HG02759 (cell line): Measurements from ENCODE around the gene UVRAG.
"Not testable (repeated sequence)": the region's sequence is repeated elsewhere in the genome, so short reads cannot be mapped to it uniquely, and the experiment has no call there.

Experiments
- ATAC-seq: cut with Tn5 transposase; IDR thresholded peaks from one replicate; pipeline ENCODE4 v1.9.1; 2021; ENCODE audit warnings: mild to moderate bottlenecking, moderate library complexity; ENCODE audit not compliant: unreplicated experiment

UVRAG gene

DNA sequence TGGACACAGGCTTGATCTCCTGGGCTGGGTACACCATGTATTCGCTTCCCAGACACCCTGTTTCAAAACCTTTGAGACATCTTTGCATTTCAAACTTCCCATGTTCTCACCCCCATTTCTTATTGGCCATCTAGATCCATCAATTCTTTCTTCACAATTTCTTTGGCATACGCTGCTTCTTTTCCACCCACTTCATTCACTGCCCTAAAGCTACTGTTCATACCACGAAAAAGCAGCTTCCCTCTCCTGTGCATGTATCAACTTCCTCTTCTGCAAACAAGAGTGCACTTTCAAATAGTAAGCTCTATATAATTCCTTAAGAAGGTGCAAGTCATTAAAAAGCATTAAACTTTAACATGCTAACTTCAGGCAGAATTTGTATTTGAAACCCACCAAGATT lies 21.4 kb downstream of the UVRAG start:
- no peak for ATAC-seq

GRCh38 chr11:75839851-75840250 lies 24.8 kb downstream of the UVRAG start:
- no peak for ATAC-seq

DNA sequence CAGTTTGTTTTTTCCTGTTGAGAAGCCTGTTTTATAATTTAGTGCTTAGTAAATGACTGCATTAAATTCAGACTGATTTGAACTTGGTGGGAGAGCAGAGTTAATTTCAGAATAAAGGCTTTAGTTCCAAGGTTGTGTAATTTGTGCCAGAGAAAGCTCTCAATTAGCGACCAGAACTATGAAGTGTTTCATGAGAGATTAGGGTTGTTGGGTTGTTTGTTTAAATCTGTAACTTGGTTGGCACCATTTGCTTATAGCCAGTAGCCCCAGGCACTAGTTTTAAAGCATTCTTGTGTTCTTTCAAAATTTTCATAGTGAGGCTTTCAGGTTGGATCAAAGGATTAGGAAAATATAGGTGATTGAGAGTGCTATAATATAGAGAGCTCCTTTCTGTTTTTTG lies 25.5 kb downstream of the UVRAG start:
- ATAC-seq: no peak

- no peak for ATAC-seq
Measured at GRCh38 chr11:75841739-75842138, 26.7 kb downstream of the UVRAG start.

DNA sequence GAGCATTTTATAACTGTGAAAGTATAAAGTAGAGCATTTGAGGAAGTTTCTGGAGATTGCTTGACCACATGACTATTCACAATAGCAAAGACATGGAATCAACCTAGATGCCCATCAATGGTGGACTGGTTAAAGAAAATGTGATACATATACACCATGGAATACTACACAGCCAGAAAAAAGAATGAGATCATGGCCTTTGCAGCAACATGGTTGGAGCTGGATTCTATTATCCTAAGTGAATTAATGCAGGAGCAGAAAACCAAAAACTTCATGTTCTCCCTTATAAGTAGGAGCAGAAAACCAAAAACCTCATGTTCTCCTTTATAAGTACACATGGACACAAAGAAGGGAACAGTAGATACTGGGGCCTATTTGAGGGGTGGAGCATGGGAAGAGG lies 30.3 kb downstream of the UVRAG start:
- ATAC-seq: no peak

GRCh38 chr11:75849894-75850293 lies 34.9 kb downstream of the UVRAG start:
- no peak for ATAC-seq

DNA sequence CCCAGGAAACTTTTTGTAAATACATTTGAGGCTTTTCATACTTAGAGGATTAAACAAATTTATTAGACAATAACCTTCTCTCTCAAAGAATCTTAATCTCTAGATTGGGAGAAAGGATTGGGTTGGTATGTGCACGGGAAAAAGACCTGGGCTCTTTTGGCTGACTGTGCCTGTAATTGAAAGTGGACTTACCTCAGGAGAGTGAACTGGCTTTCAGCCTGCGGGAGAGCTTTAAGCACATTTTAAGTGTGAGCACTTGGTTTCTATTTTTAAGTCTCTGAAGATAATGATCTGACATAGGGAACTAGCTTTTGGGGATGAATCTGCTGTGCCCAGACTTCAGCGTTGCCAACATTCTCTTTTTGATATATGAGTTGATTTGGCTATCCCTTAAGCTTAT lies 35.8 kb downstream of the UVRAG start:
- no peak for ATAC-seq

DNA sequence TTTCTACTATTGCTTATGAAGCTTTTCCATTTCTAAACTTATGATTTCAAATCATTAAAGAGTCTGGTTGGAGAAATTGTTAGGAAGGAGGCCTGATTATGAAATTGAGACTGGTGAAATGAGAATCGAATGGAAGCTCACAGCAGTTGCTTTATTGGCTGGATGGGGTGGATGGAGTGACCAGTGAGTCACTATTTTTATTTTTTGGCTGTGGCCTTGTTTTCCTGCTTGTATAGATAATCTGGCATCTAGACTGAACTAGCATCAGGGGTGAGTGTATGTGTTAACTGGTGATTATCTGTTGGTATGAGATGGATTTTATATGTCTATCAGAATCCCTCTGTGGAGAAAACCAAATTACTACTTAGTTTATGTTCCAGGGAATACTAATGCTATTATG lies 36.2 kb downstream of the UVRAG start:
- ATAC-seq: no peak

GRCh38 chr11:75852406-75853017 lies 37.5 kb downstream of the UVRAG start:
- no peak for ATAC-seq

- not testable (repeated sequence) for ATAC-seq
Measured at GRCh38 chr11:75853563-75853962, 38.6 kb downstream of the UVRAG start.

DNA sequence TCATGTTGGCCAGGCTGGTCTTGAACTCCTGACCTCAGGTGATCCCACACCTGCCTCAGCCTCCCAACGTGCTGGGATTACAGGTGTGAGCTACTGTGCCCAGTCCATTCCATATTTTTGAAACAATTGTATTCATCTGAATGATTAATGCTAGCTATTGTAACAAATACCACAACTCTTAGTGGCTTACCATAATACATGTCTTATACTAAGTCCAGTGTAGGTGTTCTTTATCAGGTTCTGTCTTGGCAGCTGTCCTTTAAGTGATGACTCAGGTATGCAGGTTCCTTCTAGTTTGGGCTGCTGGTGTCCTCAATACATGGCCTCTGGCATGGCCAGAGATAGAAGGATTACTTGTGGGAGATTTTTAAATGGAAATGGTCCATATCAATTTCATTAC lies 39.0 kb downstream of the UVRAG start:
- no peak for ATAC-seq

DNA sequence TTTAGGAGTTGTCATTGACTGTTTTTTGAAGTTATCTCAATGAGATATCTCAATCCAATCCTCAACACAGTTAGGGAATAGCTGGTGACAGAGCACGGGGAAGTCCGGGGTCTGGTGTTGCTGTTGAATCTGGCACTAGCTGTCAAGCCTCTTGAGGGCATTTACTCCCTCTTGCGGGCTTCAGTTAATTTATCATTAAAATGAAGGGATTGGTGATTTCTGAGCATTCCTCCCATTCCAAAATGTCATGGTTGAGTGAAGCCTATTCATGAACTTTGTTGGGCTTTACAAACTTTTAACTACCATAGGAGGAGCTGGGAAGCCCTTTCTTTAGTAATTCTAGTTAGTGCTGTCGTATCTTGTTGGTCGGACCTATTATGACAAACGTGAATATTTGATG lies 40.2 kb downstream of the UVRAG start:
- ATAC-seq: no peak

DNA sequence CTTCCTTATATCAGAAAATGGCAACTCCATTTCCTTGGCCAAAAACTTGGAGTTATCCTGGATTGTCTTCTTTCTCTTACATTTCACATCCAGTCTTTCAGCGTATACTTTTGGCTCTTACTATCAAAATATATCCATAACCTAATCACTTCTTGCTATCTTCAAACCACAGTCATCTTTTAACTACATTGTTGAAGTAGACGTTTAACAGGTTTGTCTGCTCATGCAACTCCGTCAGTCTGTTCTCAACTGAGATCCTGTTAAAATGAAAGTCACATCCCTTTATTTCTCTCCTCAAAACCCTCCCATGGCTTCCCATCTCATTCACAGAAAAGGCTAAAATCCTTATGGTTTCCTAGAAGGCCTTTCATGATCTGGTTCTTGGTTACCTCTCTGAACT lies 41.9 kb downstream of the UVRAG start:
- no peak for ATAC-seq

- no peak for ATAC-seq
Measured at GRCh38 chr11:75858042-75858441, 43.0 kb downstream of the UVRAG start.

GRCh38 chr11:75858613-75859012 lies 43.6 kb downstream of the UVRAG start:
- ATAC-seq: no peak

GRCh38 chr11:75859614-75860013 lies 44.6 kb downstream of the UVRAG start:
- no peak for ATAC-seq

DNA sequence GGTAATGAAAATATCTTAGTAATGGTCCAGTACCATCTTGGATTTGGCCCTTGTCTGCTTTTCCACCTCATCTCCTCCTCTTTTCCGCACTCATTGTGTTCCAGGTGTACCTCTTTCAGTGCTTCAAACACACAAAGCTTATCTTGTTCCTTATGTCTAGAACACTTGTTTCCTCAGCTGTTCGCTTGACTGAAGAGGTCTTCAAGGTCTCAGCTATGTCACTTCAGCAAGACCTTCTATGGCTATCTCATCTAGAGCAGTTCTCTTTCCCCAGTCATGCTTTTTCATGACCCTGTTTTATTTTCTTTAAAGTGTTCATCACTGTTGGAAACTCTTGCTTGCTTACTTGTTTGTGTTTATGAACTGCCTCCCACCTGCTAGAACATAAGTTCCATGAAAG lies 47.4 kb downstream of the UVRAG start:
- ATAC-seq: no peak

GRCh38 chr11:75867778-75868374 lies 52.9 kb downstream of the UVRAG start:
- no peak for ATAC-seq

DNA sequence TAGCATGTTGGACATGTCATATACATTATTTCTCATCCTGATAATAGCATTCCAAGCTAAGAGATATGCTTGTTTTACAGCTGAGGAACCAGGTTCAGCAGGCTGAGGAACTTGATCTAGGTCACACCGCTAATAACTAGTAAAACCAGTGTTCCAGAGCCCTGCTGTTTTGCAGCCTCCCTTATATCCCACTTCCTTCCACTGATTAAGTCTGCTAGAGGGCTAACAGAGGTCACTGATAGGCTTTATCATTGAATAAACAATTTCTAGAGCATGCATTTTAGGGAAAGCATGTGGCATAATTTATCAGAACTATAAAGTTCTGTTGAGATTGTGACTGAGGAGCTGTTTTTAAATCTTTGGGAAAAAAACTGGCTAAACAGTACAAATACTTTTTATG lies 54.0 kb downstream of the UVRAG start:
- ATAC-seq: no peak

GRCh38 chr11:75869661-75870455 lies 54.8 kb downstream of the UVRAG start:
- ATAC-seq: no peak

DNA sequence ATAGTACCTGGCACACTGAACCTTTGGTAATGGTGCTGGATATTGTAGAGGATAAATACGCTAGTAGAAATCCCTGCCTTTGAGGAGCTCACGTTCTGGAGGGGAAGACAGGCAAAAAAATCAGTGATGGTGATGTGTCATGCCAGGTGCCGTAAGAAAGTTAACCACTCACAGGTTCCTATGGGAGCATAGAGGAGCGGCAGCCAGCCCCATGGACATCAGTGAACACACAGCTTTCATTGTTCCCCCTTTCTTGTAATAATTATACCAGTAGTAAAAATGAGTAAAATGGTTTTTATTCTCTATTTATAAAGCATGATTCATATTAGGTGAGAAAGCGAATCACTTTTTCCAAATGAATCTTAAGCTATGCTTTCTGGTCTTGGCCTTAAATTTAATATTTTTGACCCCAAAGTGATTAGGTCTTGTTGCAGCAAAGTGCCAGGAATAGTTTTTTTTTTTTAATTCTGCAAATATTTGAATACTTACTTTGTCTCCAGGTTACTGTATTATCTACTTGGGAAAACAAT lies 57.9 kb downstream of the UVRAG start:
- peak; percentile 27 for ATAC-seq
